ENCODE data around the gene RYR2. TPM values are rescaled to one million over a fixed set of nuclear protein-coding genes. Genes with fewer than 3 reads are reported as not detected.

The RYR2 gene
- total and polyA plus RNA-seq, 8 donors: 1.6 to 6.9 (median 4.4) TPM

DNA sequence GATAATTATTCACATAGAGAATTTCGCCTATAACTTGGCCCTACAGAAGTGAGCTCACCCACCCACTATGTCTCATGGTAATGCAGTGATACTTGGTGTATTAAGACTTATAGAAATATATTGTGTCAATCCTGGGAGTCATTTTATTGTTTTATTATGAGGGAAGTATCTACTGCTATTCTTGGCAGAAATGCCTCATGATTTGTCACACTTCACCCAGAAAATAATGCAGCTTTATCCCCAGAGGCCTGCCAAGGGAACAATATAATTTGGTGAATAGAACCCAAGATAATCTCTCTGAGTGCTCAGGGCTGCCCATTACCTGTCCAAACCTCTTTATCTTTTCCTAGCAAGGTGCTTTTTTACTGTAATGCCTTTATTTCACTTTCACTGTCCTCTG, 750.7 kb downstream of the RYR2 start:
- intact Hi-C loops (cut with DNase I): no loop called here
- H3K27ac ChIP-seq: no peak overlapping the region
- H3K36me3 ChIP-seq: no peaks in the 10 kb centered on the region
- H3K4me3 ChIP-seq: no peak overlapping the region
- TF ChIP-seq, protein P1, sequence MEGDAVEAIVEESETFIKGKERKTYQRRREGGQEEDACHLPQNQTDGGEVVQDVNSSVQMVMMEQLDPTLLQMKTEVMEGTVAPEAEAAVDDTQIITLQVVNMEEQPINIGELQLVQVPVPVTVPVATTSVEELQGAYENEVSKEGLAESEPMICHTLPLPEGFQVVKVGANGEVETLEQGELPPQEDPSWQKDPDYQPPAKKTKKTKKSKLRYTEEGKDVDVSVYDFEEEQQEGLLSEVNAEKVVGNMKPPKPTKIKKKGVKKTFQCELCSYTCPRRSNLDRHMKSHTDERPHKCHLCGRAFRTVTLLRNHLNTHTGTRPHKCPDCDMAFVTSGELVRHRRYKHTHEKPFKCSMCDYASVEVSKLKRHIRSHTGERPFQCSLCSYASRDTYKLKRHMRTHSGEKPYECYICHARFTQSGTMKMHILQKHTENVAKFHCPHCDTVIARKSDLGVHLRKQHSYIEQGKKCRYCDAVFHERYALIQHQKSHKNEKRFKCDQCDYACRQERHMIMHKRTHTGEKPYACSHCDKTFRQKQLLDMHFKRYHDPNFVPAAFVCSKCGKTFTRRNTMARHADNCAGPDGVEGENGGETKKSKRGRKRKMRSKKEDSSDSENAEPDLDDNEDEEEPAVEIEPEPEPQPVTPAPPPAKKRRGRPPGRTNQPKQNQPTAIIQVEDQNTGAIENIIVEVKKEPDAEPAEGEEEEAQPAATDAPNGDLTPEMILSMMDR (IDR thresholded peaks at IDR 0.05): no peak
- no peaks in the 10 kb centered on the region for H3K27me3 ChIP-seq
- no peaks in the 10 kb centered on the region for H3K9me3 ChIP-seq
- FAIRE-seq (no peak), ATAC-seq (no peak), DNase-seq (no peak)
- WGBS, 2 donors: 80 to 100% methylated on average over 1 of the region's 1 CpG
- H3K4me1 ChIP-seq: no peaks in the 10 kb centered on the region

DNA sequence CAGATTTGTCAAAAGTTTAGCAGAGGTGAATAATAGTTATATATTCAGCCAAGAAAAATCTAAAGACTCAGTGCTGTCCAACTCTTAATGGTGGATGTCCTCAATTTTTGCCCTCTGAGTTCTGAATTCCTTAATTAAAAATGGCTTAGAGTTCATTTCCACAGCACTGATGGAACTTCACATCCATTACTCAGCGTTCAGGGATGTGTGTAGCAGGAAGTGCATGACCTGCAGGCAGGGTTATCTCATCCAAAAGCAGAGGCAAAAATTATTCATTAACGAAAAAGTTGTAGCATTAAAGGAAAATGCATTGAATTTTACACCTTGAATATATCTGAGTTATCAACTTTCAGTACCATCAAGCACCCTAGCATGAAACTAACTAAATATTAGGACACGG, 752.1 kb downstream of the RYR2 start:
- Histone ChIP-seq H3K27ac (no peak overlapping the region), H3K4me1 (no peaks in the 10 kb centered on the region), H3K9me3 (no peaks in the 10 kb centered on the region), H3K4me3 (no peak overlapping the region), H3K27me3 (no peaks in the 10 kb centered on the region), H3K36me3 (no peaks in the 10 kb centered on the region)
- intact Hi-C loops (cut with DNase I): no loop called here
- TF ChIP-seq, protein P1 (IDR thresholded peaks at IDR 0.05): no peak
- WGBS, 2 donors: 14 to 22% methylated on average over 3 of the region's 3 CpGs
- ATAC-seq (peak in 3 of 4 donors; percentile 59 to 76 (median 70)), DNase-seq (no peak), FAIRE-seq (no peak)

DNA sequence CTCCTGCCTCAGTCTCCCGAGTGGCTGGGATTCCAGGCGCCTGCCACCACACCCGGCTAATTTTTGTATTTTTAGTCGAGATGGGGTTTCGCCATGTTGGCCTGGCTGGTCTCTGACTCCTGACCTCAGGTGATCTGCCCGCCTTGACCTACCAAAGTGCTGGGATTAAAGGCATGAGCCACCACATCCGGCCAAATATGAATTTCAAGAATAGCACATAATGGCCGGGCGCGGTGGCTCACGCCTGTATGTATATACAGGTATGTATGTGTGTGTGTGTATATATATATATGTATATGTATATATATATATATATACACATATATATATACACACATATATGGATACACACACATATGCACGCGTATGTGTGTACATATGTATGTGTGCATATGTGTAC, 753.6 kb downstream of the RYR2 start:
- TF ChIP-seq, protein P1 (IDR thresholded peaks at IDR 0.05): no peak
- no peaks in the 10 kb centered on the region for H3K4me1 ChIP-seq
- H3K27me3 ChIP-seq: no peaks in the 10 kb centered on the region
- H3K9me3 ChIP-seq: no peaks in the 10 kb centered on the region
- no peak overlapping the region for H3K4me3 ChIP-seq
- DNase-seq (no peak), ATAC-seq (no peak), FAIRE-seq (no peak)
- H3K36me3 ChIP-seq: no peaks in the 10 kb centered on the region
- WGBS, 2 donors: 94 to 97% methylated on average over 11 to 13 of the region's 13 CpGs
- H3K27ac ChIP-seq: no peak overlapping the region
- intact Hi-C loops (cut with DNase I): no loop called here

DNA sequence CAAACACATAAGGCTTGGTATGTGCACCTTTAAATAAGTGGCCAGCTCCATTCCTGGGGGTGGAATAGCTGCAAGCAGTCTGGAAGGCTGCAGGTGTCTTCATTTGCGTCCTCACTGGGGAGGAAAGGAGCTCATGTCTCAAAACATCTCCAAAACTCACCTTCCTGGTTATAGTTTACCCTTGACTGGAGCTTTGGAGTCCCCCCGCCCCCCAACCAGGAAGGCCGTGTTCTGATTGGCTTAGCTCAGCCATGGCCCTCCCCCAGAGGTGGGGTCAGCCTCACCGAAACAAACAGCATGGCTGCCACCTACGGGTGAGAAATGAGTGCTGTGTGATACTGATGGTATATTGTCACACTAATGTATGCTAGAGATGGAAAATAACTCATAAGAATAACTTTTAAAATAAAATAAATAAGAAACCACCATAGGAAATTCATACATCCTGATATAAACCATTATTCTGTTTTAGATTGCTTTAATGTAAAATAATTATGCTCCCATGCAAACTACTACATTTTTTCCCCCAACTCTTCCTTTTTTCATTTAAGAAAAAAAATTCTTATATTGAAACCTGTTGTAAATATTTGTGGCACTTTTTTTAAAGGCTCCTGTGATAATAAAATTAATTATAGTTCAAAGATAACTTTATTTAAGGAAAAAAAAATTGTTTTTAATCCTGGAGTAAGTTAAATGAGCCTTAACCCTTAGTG, 757.9 kb downstream of the RYR2 start:
- no peak for FAIRE-seq
- DNase-seq: peak; percentile 64 to 85 (median 76)
- WGBS, 2 donors: 56 to 69% methylated on average over 5 of the region's 5 CpGs

DNA sequence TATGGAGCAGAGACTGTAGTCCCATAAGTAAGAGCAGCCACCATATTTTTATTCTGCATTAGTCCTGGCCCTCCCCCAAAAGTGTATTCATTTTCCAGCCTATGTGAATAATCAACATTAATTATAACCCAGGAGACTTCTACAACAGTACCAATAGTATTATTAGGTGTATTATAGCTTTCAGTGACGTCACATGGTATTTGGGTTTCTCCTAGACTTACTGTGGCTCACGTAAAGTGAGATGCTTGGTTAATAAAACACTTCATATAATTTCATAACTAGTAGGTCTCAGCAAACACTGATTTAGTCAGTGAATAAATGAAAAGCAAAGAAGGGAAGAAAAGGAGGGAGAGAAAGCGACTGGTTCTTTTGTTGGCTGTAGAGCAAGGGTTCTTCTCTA, 762.5 kb downstream of the RYR2 start:
- ATAC-seq: no peak
- Histone ChIP-seq H3K36me3 (no peaks in the 10 kb centered on the region), H3K27me3 (no peaks in the 10 kb centered on the region), H3K4me3 (no peak overlapping the region), H3K27ac (no peak overlapping the region), H3K4me1 (no peaks in the 10 kb centered on the region), H3K9me3 (no peaks in the 10 kb centered on the region)
- WGBS, 2 donors: 79 to 87% methylated on average over 3 of the region's 3 CpGs
- intact Hi-C loops (cut with DNase I): no loop called here
- TF ChIP-seq, protein P1 (IDR thresholded peaks at IDR 0.05): no peak
- DNase-seq: no peak
- FAIRE-seq: no peak

More for the DNA sequence above, 757.9 kb downstream of the RYR2 start:
- H3K4me1 ChIP-seq: no peaks in the 10 kb centered on the region
- peak; percentile 96 to 100 (median 99) for ATAC-seq
- no peaks in the 10 kb centered on the region for H3K27me3 ChIP-seq
- intact Hi-C loops (cut with DNase I): no loop called here
- no peaks in the 10 kb centered on the region for H3K36me3 ChIP-seq
- H3K4me3 ChIP-seq: no peak overlapping the region
- H3K9me3 ChIP-seq: no peaks in the 10 kb centered on the region
- TF ChIP-seq, protein P1 (IDR thresholded peaks at IDR 0.05): peak in 3 of 4 donors; percentile 8 to 15 (median 11)
- H3K27ac ChIP-seq: no peak overlapping the region

All from pancreas (tissue), 10 donors.